SKM-1 treated with dmso at 0.1 percent for 144 hours (cell line): ENCODE data around the gene EFHC1.
"Not testable (repeated sequence)": the region's sequence is repeated elsewhere in the genome, so short reads cannot be mapped to it uniquely, and the experiment has no call there.

Experiments
- DNase-seq: peaks from one replicate; lab custom pipeline; 2025; ENCODE audit not compliant: unreplicated experiment; lab: John Stamatoyannopoulos, UW

Gene EFHC1, protein sequence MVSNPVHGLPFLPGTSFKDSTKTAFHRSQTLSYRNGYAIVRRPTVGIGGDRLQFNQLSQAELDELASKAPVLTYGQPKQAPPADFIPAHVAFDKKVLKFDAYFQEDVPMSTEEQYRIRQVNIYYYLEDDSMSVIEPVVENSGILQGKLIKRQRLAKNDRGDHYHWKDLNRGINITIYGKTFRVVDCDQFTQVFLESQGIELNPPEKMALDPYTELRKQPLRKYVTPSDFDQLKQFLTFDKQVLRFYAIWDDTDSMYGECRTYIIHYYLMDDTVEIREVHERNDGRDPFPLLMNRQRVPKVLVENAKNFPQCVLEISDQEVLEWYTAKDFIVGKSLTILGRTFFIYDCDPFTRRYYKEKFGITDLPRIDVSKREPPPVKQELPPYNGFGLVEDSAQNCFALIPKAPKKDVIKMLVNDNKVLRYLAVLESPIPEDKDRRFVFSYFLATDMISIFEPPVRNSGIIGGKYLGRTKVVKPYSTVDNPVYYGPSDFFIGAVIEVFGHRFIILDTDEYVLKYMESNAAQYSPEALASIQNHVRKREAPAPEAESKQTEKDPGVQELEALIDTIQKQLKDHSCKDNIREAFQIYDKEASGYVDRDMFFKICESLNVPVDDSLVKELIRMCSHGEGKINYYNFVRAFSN

DNA sequence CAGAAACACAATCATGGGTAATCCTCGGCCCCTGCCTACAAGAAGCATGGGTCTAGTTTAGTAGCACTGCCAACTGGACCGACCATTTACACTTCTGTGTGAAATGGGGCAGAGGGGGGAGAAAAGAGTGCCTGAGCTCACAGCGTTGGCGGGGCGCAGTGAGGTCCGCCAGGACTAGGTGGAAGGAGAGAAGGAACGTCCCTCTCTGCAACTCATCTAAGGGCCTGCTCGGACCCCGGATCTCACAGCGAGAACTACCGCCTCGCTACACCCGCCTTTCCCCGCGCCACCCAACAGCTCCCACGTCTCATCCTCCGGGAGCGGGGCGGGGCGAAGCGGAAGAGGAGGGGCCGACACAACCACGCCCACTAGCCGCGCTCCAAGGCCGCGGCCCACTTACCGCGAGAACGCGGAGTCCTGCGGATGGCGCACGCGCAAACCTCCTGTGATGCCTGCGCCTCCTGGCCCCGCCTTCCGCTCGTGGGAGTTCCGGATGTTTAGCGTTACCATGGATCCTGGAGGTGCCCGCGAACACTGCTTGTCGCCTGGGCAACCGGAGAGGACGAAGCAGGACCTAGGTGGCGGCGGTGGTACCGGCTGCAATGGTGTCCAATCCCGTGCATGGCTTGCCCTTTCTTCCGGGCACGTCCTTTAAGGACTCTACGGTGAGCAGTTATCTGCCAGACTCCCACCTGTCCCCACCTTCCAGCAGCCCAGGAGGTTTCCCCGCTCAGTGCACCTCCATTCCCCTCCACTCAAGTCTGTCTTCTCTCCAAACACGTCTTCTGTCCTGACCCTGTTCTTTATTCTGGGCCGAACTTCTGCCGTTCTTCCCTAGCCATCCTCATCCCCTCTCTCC is at the start of gene EFHC1:
TSS of gene EFHC1 (plus strand) at position 534 of the 859 bp plus-strand sequence. CDS start at position 603, 69 bp downstream.
- peak; percentile 96 for DNase-seq

DNA sequence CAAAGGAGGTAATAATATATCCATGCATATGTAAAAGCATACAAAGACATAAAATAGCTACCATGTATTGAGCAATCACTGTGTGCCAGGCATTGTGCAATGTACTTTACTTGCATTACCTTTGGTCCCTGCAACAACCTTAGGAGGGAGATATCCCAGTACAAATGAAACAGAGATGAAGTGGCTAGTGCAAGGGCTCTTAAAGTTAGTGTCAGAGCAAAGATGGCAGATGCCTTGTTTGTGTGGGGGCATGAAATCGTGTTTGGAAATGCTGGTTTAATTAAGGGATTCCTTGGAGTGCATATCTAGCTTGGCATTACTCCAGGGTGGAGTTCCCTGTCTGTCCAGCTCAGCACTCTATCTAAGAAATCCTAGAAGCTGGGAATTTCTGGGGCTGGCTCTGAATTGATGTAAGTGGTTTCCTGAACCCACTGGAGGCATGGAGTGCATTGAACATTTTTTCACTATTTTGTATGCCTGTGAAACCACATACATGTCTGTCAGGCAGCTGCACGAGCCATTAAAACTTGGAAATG is 48.4 kb upstream of the EFHC1 start:
- DNase-seq: no peak

DNA sequence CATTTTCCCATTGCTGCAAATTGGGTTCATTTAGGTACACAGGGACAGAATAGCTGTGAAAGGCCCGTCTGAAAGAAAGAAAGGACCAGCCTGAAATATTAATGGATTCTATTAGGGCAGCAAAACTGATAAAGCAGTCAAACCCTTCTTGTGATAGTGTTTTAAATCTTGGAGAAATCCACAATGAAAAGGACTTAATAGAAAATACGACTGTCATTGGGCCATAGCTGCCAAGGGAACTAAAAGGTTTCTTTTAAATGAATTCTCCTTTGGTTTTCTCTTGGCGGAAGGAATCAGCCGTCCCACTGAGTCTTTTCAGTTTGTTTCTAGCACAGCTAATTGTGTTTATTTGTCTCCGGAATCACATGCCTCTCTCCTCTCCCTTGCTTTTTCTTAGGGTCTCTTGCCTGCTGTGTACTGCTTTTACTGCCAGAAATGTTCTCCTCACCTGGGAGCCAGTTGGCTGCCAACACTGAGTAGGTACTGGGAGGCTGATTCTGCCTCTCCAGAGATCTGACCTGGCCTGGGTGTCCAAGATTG is 46.9 kb upstream of the EFHC1 start:
- DNase-seq: no peak

DNA sequence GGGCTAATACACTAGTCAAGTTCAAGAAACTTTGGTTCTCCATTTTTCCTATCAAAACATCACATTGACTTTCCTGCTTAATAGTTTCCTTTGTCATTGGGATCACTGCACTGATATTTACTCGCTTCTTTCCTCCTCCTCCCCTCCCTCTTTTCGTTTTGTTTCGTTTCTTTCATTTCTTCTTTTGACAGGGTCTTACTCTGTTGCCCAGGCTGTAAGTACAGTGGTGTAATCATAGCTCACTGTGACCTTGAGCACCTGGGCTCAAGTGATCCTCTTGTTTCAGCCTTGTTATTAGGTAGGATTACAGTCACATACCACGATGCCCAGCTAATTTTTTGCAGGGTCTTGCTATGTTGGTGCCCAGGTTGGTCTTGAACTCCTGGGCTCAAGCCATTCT is 45.9 kb upstream of the EFHC1 start:
- no peak for DNase-seq

DNA sequence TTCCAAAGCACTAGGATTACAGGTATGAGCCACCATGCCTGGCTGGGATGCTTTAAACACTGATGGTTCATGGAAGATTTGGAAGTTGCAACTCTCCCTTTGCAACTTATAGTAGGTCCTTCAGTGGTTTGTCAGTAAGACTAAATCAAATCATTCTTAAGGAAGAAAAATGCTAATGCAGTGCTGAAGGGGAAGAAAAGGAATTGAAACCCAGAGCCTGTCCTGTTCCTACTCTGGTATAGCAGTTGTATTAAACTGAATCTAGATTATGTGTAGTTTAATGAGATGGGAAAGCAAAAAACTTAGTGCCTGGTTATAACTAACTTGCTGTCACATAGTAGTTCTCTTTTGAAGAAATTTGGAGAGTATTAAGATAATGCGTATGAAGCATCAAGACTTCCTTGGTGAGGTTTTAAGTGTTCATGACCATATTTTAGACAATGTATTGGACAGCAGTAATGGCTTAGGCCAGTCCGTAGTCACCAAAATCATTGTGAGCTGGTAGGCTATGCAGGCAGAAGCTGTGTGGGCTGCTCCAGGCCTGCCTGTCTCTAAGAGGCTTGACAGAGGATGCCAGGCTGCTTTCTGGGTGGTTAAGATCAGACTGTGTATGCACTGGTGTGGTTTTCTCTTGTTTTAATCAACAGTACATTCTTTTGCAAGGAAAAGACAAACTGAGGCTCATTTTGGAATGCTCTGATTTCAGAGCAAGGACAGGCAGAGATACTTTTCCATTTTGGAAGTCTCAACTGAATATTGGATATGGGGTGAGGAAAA is 44.2 kb upstream of the EFHC1 start:
- DNase-seq: no peak

DNA sequence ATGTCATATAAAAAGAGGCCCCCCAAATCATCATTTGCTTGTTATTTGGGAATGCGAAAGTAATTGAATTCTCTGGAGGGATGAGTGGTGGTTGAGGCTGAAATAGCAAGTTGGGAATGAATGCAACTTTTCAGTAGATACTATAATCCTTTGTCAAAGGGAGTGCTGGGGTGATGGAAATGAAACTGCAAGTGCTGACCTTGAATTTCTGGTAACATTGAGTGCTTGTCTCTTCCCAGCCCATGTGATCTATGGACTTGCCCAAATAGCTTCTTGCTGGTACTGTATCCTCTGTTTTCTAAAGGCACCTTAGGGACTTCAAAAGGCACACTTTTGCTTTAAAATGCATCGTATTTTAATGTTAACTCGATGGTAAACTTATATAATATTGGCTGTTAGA is 43.4 kb upstream of the EFHC1 start:
- DNase-seq: no peak

DNA sequence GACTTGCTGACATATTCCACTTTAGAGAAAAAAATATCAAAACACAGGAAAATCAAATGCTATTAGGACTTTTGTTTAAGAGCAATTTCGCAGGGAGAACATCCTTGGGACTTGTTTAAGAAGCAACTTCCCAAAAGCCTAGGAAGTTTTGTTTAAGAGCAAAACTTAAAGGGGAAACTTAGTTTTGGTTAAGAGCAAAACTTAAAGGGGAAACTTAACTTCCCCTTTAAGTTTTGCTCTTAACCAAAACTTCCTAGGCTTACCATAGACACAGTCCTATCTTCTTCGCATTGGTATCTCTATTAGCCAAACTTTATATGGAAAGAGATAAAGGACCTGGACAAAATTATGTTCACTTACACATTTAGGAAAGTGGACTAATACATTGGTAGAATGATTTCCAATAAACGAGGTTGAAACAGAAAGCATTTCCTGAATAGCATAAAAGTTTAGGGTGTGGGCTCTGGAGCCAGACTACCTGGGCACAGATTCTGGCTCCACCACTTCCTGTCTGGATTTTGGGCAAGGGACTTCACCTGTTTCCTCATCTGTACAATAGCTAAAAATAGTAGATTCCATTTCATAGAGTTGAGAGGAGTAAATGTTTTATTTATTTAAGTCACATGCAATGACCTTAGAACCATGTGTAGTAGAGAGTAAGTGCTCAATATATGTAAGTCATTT is 42.5 kb upstream of the EFHC1 start:
- peak; percentile 19 for DNase-seq

DNA sequence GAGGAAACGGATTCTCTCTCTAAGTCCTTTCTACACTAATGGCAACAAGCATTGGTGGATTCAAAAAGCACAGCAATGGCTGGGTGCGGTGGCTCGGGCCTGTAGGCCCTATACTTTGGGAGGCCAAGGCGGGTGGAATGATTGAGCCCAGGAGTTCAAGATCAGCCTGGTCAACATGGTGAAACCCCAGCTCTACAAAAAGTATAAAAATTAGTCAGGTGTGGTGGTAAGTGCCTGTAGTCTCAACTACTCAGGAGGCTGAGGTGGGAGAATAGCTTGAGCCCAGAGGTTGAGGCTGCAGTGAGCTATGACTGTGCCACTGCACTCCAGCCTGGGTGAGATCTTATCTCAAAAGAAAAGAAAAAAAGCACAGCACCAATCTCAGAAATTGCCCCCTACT is 38.9 kb upstream of the EFHC1 start:
- no peak for DNase-seq

DNA sequence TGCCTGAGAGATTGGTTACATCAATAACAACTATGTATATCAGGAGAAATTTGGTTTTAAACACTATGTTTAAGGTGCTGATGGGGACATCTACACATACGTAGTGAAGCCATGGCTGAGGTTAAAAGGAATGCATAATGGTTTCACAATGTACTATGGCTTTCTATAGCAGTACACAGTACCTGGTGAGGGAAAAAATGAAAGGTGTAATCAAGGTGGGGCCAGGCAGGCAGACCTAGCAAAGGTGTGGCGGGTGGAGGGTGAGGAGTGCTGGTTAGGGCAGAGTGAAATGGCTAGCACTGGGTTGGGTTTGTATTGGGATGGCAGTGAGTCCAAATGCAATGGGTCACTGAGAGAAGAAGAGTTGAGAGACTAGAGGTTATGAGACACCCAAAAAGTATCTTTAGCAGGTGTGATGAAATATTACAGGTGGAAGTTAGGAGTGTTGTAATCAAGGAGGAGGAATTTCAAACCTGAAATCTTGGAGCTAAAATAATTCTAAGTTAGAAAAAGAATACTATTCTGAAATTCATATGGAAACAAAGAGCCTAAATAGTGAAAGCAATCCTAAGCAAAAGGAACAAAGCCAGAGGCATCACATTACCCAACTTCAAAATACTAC is 35.9 kb upstream of the EFHC1 start:
- DNase-seq: no peak

DNA sequence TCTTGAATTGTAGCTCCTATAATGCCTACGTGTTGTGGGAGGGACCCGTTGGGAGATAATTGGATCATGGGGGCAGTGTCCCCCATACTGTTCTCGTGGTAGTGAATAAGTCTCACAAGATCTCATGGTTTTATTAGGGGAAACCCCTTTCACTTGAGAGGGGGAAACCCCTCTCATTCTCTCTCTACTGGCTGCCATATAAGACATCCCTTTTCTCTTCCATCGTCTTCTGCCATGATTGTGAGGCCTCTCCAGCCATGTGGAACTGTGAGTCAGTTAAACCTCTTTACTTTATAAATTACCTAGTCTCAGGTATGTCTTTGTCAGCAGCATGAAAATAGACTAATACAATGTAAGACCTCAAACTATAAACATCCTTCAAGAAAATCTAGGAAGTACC is 35.1 kb upstream of the EFHC1 start:
- no peak for DNase-seq

DNA sequence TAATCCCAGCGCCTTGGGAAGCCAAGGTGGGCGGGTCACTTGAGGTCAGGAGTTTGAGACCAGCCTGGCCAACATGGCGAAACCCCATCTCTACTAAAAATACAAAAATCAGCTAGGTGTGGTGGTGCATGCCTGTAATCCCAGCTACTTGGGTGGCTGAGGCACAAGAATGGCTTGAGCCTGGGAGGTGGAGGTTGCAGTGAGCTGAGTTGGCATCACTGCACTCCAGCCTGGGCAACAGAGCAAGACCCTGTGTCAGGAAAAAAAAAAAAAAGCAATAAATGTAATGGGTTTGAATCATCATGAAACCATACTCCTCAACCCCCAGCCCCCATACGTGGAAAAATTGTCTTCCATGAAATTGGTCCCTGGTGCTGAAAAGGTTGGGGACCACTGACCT is 32.0 kb upstream of the EFHC1 start:
- not testable (repeated sequence) for DNase-seq

DNA sequence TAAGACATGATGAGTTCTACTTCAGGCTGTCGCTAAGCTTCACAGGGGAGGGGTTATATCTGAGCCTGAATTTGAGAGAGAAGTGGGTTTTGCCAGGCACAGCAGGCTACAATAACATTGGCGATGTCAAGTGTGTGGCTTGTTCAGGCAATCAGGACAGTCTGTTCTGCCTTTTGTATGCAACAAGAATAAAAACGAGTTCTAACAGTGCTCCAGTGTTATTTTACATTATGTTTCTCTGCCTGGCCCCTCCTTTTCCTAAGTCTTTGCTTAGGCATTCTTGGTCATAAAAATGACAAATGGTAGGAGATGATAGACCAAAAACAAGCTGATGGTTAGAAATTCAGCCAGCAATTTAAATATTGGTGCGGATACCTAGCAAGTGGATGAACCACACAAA is 31.4 kb upstream of the EFHC1 start:
- no peak for DNase-seq

DNA sequence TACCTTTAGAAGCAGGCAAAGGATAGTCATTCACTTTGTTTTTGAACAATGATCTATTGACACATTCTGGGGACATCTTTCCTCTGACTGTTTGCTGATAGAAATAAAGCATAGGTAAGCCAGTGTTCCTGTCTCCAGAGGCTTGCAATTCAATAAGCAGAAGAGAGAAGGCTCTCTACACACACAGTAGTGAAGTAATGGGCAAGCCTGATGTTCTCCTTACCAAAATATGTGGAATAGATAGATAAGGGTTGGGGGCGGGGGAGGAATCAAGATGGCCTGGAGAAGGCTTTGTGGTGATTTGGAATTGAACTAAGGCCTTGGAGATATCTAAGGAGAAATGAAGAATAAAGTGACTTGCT is 30.9 kb upstream of the EFHC1 start:
- no peak for DNase-seq

DNA sequence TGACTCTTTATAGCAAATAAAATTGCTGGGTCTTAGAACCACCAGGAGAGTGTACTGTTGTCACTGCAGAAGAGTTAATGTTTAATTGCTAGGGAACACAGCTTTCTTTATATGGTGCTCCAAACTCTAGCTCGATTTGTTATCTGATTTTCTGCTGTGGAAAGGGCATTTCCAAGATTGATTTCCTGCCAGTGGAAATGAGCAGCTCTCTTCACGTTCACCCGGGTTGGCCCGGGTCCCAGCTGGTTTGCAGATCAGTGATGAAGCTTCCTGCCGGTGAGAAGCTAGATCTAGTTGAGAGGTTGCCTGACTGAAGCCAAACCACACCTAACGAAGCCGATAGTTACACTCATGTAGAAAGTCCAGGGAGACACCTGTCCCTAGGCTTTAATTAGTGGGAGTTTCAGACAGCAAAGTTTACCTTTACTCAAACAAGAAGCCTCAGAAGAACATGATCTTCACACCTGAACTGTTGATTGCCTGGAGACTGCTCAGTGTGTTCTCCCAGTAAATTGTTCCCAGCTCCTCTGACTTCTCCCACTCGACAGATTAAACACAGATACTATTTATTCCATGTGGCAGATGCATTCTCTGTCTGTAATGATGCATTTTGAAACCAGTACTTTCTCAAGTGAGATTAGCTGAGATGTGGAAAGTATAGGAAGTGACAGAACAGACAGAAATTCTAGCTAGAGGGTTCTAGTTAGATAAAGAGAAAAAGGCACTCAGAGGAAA is 30.3 kb upstream of the EFHC1 start:
- peak; percentile 21 for DNase-seq

DNA sequence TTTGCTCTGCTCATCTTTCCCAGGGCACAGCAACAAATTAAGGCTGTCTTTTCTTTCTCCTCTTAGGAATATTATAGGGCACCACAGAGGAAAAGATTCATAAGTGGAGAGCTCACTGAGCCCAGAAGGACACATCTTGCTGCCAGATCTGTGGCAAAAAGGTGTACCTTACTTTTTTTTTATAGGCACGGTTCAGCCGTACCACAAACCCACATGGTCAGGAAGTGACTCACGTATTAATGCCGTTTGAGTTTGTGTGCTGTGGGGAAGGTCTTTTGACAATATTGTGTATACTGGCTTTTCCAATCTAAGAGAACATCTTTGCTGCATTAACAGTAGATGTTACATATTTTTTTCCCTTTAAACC is 29.8 kb upstream of the EFHC1 start:
- DNase-seq: peak; percentile 43

DNA sequence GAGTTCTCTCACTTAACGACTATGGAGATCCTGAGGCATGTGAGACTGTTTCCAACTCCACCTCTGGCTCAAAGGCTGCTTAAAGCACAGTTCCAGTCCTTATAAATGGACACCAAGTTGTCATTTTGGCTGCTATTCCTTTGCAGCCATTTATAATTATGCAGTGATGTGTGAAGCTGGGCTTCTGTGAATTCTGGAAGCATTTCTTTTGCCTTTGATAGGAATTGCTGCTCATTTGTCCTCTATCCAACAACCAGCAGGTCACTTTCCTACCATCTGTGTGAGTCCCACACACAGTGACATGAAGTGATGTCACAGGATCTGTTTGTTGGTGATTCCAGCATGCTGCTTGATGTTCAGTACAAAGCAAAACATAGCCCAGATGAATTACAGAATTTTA is 28.5 kb upstream of the EFHC1 start:
- no peak for DNase-seq

DNA sequence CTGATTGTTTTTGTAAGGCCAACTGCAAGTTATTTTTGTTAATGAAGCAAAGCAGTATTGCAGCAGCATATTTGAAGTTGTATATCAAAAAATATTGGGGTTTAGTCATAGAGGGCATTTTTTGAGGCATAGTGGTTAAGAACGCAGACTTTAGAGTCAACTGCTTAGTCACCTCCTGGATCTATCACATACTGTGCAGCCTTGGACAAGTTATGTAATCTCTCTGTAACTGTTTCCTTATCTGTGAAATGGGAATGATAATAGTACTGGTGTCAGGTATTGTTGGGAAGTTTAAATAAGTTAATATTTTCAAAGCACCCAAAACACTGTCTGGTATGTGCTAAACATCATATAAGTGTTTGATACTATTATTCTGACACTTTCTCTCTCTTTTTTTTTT is 27.2 kb upstream of the EFHC1 start:
- no peak for DNase-seq

DNA sequence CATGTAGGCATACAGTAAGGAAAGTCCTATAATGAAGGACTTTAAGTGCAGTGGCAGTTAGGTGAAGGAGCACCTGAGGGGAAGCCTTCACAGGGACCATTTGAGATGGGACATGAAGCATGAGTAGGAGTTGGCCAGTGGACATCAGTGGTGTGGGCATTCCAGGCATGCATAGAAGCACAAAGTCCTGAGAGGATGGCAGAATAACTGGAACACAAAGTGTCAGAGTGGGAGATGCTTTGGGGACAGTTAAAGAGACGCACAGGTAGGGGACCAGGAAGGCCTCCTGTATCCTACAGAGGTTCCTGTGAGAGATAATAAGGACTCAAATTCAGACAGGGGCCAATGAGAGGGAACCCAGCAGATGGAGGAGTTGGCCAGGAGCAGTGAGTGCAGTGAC is 26.4 kb upstream of the EFHC1 start:
- DNase-seq: no peak

DNA sequence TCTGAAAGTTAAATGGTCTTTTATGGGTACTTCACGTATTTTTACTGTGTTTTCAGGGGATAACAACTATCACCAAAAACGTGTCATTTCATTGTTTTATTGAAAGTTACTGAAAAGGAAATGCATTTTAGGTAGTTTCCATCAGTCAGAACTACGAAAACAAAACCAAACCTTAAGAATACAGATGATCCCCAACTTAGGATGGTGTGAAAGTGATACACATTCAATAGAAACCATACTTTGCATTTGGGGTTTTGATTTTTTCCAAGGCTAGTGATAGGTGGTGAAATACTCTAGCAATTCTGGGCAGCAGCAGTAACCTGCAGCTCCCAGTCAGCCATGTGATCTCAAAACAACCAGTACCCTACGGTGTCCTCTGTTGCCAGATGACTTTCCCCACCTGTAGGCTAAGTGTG is 25.9 kb upstream of the EFHC1 start:
- no peak for DNase-seq
